GM23338 (cell line): ENCODE data around the gene RSRC1.

Source experiments
- CREB1 ChIP-seq: fragments of 250-450 bp; sonication (Bioruptor Pico); IDR thresholded peaks from 2 replicates; pipeline ENCODE4 v1.5.0; 2020; ENCODE audit warnings: low read depth, mild to moderate bottlenecking, moderate library complexity
- CTCF ChIP-seq, 2 experiments: fragments of 200-600 bp in 1 of 2; sonication (generic) in 1 of 2; conservative IDR thresholded peaks; 2 replicates each; pipeline versions ENCODE4 v1.5.1 to v1.6.1; 2016 to 2017; ENCODE audit warnings: antibody characterized with exemption in 2 of 2, low read depth in 2 of 2, mild to moderate bottlenecking in 2 of 2, moderate library complexity in 1 of 2
- ETS1 ChIP-seq: IDR thresholded peaks from 2 replicates; pipeline ENCODE4 v1.6.1; 2016; ENCODE audit warnings: antibody characterized with exemption
- EZH2 ChIP-seq: fragments of 200-600 bp; sonication (generic); IDR thresholded peaks from one replicate; pipeline ENCODE4 v1.8.0; 2017; ENCODE audit warnings: antibody characterized with exemption, mild to moderate bottlenecking, low read depth; ENCODE audit not compliant: unreplicated experiment
- REST ChIP-seq: IDR thresholded peaks from one replicate; pipeline ENCODE4 v1.6.1; 2018; ENCODE audit warnings: antibody characterized with exemption; ENCODE audit not compliant: unreplicated experiment

GRCh38 chr3:158308236-158308928, 198.5 kb downstream of the RSRC1 start:
- TF ChIP-seq REST (no peak), CTCF (conservative IDR thresholded peaks at IDR 0.05; ENCODE audit: low read depth in 2 of 2) (no peak), EZH2 (no peak), ETS1 (no peak), CREB1 (no peak)
